BE2C (cell line): ENCODE results near the gene PIMREG.

Experiments
- DNase-seq: peaks from one replicate; pipeline ENCODE4 v3.0.0-alpha.2; 2020
- H3K27me3 ChIP-seq: fragments of 250-450 bp; sonication (Bioruptor Pico); 2 replicates; pipeline ENCODE4 v1.5.1; 2020; ENCODE audit warnings: mild to moderate bottlenecking
- H3K36me3 ChIP-seq: fragments of 250-450 bp; sonication (Bioruptor Pico); 2 replicates; pipeline ENCODE4 v1.5.1; 2020; ENCODE audit warnings: mild to moderate bottlenecking
- H3K4me1 ChIP-seq: fragments of 250-450 bp; sonication (Bioruptor Pico); 2 replicates; pipeline ENCODE4 v1.5.1; 2020
- H3K4me3 ChIP-seq: 2 replicates; pipeline ENCODE4 v1.5.1; 2011; ENCODE audit warnings: low read depth, low read length
- H3K9me3 ChIP-seq: fragments of 250-450 bp; sonication (Bioruptor Pico); 2 replicates; pipeline ENCODE4 v1.5.1; 2020
- TF ChIP-seq, protein P1 (sequence below): IDR thresholded peaks from 2 replicates; pipeline ENCODE4 v1.5.1; 2012; ENCODE audit warnings: mild to moderate bottlenecking, low read depth, low read length

Gene PIMREG

DNA sequence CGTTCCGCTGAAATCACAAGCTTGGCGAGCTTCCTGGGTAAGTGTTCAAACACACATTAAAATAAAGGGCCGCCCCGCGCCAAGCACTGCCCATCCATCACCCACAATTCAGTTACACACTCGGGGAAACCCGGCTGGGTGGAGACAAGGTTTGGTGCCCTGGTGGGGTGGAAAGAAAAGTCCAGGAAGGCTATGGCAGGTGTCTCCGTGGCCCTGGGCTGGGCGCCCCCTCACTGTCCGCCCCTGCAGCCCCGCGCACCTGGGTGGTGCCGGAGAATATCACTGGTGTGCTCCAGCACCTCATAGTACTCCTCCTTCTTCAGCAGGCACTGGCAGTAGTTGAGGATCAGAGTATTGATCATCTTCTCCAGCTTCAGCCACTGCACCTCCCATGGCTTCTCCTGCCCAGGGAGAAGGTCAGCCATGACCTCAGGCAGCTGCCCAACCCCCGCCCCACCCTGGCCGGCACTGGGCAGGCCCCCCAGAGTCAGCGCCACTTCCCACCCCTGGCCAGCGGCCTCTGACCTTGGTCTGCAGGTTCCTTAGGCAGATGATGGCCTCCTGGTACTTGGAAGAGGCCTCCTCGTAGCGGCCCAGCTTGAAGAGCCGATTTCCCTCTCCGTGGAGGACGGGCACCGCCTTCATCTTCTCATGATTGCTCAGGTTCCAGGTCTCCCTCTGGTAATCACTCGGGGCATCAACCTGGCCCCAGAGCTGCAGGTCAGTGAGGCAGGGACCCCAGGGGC lies 17.7 kb upstream of the PIMREG start:
- H3K36me3 ChIP-seq = no peaks in the 10 kb centered on the region
- H3K4me1 ChIP-seq = no peaks in the 10 kb centered on the region
- TF ChIP-seq, protein P1, sequence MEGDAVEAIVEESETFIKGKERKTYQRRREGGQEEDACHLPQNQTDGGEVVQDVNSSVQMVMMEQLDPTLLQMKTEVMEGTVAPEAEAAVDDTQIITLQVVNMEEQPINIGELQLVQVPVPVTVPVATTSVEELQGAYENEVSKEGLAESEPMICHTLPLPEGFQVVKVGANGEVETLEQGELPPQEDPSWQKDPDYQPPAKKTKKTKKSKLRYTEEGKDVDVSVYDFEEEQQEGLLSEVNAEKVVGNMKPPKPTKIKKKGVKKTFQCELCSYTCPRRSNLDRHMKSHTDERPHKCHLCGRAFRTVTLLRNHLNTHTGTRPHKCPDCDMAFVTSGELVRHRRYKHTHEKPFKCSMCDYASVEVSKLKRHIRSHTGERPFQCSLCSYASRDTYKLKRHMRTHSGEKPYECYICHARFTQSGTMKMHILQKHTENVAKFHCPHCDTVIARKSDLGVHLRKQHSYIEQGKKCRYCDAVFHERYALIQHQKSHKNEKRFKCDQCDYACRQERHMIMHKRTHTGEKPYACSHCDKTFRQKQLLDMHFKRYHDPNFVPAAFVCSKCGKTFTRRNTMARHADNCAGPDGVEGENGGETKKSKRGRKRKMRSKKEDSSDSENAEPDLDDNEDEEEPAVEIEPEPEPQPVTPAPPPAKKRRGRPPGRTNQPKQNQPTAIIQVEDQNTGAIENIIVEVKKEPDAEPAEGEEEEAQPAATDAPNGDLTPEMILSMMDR = no peak
- no peaks in the 10 kb centered on the region for H3K27me3 ChIP-seq
- no peak overlapping the region for H3K4me3 ChIP-seq
- no peak for DNase-seq
- no peaks in the 10 kb centered on the region for H3K9me3 ChIP-seq

DNA sequence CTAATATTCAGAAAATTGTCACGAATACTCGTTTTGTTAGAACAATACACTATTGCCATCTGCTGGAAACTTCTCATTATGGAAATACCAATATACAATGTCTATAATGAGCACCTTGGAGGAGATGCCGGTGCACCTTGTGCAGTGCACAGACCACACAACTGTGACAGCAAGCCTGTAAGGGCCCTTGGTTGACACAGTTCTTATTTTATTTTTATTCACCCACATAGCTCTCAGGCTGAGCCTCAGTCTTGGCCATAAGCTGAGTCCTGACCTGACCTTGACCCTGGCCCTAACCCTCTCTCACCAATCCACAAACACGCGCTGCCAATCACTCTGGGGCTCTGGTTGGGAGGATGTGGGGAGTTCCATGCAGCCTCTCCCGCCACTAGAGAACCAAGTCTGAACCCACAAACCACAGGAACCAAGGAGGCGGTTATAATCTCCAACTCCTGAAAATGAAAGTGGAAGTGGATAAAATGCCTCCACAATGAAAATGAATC lies 16.9 kb upstream of the PIMREG start:
- no peak for DNase-seq
- TF ChIP-seq, protein P1 = no peak

DNA sequence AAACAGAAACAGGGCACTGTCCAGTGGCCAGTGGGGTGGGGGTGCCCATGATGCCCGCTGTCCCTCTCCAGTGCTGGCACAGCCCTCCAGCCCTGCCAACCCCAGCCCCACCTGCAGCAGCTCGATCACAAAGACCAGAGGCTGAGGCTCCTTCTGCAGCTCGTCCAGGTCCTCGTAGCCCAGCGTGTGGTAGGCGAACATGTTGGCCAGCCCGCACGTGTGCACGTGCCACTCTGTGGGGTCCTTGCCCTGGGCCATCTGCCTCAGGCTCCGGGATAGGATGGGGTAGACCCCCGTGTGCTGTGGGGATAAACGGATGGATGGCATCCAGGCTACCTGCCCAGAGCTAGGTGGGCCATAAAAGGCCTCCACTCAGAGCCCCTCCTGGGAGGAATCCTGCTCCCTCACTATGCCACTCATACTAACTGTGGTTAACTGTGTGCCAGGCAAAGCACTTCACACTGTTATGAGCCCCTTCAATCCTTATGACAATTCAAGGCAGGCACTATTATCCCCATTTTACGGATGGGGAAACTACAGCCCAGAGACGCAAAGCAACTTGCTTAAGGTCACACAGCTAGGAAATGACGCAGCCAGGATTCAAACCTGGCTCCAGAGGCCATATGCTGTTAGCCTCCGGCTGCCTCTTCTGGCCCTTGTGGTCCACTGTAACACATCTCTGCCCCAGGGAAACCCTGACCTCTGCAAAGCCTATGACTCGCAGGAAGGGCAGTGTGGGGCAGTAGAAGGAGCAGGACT lies 15.9 kb upstream of the PIMREG start:
- H3K4me1 ChIP-seq = no peaks in the 10 kb centered on the region
- H3K9me3 ChIP-seq = no peaks in the 10 kb centered on the region
- no peaks in the 10 kb centered on the region for H3K27me3 ChIP-seq
- no peak for DNase-seq
- H3K36me3 ChIP-seq = no peaks in the 10 kb centered on the region
- no peak overlapping the region for H3K4me3 ChIP-seq
- TF ChIP-seq, protein P1 = no peak

More for the DNA sequence above, 16.9 kb upstream of the PIMREG start:
- Histone ChIP-seq H3K4me3 (no peak overlapping the region), H3K9me3 (no peaks in the 10 kb centered on the region), H3K4me1 (no peaks in the 10 kb centered on the region), H3K27me3 (no peaks in the 10 kb centered on the region), H3K36me3 (no peaks in the 10 kb centered on the region)

DNA sequence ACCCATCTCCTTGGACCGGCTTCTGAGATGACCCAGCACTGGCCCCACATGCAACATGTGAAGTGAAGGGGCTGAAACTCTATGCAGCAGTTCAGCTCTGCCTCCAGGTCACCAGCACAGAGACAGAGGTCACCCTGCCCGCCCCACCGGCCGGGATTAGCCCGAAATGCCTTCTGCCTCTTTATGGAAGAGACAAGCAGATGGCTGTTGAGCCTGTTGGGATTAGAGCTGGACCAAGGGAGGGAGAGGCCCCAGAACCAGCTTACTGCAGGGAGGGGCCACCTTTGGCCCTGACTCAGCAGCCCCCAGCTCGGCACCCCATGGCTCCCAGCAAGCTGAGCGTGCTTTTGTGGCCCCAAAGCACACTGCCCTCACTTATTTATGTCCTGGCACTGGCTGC lies 15.0 kb upstream of the PIMREG start:
- no peaks in the 10 kb centered on the region for H3K36me3 ChIP-seq

DNA sequence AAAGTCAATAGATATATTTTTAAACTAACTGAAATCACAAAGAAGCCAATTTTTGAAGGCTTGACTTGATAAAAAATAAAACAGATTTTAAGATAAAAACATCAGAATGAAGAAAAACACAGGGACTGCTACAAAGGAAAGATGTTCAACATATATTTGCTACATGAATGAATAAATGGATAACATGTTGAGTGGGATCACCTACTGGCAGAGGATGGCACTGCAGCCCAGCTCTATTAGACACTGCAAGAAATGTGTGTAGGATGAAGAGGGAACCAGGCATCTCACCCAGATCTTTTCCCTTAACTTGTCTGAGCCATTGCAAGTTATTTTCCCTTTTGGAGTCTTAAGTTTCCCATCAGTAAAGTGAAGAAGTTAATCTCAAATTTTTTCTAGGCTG lies 13.5 kb upstream of the PIMREG start:
- Histone ChIP-seq H3K4me3 (no peak overlapping the region), H3K9me3 (no peaks in the 10 kb centered on the region), H3K4me1 (no peaks in the 10 kb centered on the region), H3K36me3 (no peaks in the 10 kb centered on the region), H3K27me3 (no peaks in the 10 kb centered on the region)
- TF ChIP-seq, protein P1 = 0 out of 2 replicates have a peak, but pooled peaks have one; percentile 22
- no peak for DNase-seq

More for the DNA sequence above, 15.0 kb upstream of the PIMREG start:
- Histone ChIP-seq H3K4me3 (no peak overlapping the region), H3K4me1 (no peaks in the 10 kb centered on the region), H3K9me3 (no peaks in the 10 kb centered on the region), H3K27me3 (no peaks in the 10 kb centered on the region)
- TF ChIP-seq, protein P1 = no peak
- DNase-seq = no peak

DNA sequence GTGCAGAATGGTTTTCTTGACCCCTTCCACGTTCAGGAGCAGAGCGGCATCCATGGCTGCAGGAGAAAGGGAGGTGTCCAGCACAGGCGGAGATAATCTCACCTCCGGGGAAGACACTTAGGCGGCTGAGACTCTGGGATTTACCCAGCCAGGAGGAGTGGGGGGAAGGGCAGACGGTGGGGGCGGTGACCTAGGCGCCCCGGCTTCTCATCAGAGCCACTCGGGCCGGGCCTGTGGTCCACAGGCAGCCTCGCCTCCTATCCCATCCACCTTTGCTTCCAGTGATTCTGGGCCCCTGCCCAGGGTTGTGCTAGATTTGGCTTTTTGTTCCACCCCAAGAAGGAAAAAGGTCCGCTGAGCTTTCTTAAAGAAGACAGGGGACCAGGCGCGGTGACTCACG lies 9.2 kb upstream of the PIMREG start, which contains the start of gene AIPL1:
AIPL1 (minus strand) TSS at position 71 of the 400 bp plus-strand sequence; CDS start at position 54, 17 bp downstream.
- Histone ChIP-seq H3K9me3 (no peaks in the 10 kb centered on the region), H3K4me1 (no peaks in the 10 kb centered on the region), H3K4me3 (no peak within 1 kb of the TSS), H3K36me3 (no peaks in the 10 kb centered on the region), H3K27me3 (no peaks in the 10 kb centered on the region)
- TF ChIP-seq, protein P1 = no peak
- DNase-seq = no peak
